Calu3 (cell line): Measurements from ENCODE around the gene NES. TPM values are rescaled to one million over a fixed set of nuclear protein-coding genes. Genes with fewer than 3 reads are reported as not detected.

ENCODE experiments used
- BruUV-seq: library from RNA; stranded (reverse); fragments of 400-500 nt; replicated peaks from 2 replicates; lab custom pipeline; 2021; lab: Mats Ljungman, UMichigan
- CTCF ChIA-PET: fragments of 300-600 bp; sonication (Branson Sonifier 250); formaldehyde crosslinking; loops from one replicate; lab custom pipeline; 2022; ENCODE audit warnings: antibody characterized with exemption; lab: Charles Lee
- DNase-seq: peaks from one replicate; pipeline ENCODE4 v3.0.0; 2022
- H3K27ac Mint-ChIP-seq: one replicate; pipeline ENCODE4 v1.8.0; 2022; ENCODE audit warnings: mixed read lengths; ENCODE audit not compliant: unreplicated experiment
- H3K27me3 Mint-ChIP-seq: one replicate; pipeline ENCODE4 v1.8.0; 2022; ENCODE audit warnings: mixed read lengths; ENCODE audit not compliant: unreplicated experiment
- H3K36me3 Mint-ChIP-seq: one replicate; pipeline ENCODE4 v1.8.0; 2022; ENCODE audit warnings: mild to moderate bottlenecking, moderate library complexity, mixed read lengths; ENCODE audit not compliant: insufficient read depth, unreplicated experiment
- H3K4me1 Mint-ChIP-seq: one replicate; pipeline ENCODE4 v1.8.0; 2022; ENCODE audit warnings: mild to moderate bottlenecking, low read depth, mixed read lengths; ENCODE audit not compliant: unreplicated experiment
- H3K4me3 Mint-ChIP-seq: one replicate; pipeline ENCODE4 v1.8.0; 2022; ENCODE audit warnings: mild to moderate bottlenecking, low read depth, moderate library complexity, mixed read lengths; ENCODE audit not compliant: unreplicated experiment
- H3K9me3 Mint-ChIP-seq: one replicate; pipeline ENCODE4 v1.8.0; 2022; ENCODE audit warnings: low read depth, mixed read lengths; ENCODE audit not compliant: unreplicated experiment
- CTCF ChIP-seq: fragments of 200-600 bp; IDR thresholded peaks from one replicate; pipeline ENCODE4 v1.8.0; 2022; ENCODE audit warnings: antibody characterized with exemption; ENCODE audit not compliant: unreplicated experiment
- intact Hi-C: fragments of 100-400 bp; cut with micrococcal nuclease; formaldehyde crosslinking; loops from one replicate; pipeline ENCODE4 v1.10.0; 2022; ENCODE audit not compliant: unreplicated experiment
- total RNA-seq: library from RNA; stranded (reverse); gene quantifications from 2 replicates; pipeline ENCODE4 v1.2.3, GENCODE V29; 2022

NES gene
- total RNA-seq, 1 experiment from 2014 or later, result 7.4 TPM

DNA sequence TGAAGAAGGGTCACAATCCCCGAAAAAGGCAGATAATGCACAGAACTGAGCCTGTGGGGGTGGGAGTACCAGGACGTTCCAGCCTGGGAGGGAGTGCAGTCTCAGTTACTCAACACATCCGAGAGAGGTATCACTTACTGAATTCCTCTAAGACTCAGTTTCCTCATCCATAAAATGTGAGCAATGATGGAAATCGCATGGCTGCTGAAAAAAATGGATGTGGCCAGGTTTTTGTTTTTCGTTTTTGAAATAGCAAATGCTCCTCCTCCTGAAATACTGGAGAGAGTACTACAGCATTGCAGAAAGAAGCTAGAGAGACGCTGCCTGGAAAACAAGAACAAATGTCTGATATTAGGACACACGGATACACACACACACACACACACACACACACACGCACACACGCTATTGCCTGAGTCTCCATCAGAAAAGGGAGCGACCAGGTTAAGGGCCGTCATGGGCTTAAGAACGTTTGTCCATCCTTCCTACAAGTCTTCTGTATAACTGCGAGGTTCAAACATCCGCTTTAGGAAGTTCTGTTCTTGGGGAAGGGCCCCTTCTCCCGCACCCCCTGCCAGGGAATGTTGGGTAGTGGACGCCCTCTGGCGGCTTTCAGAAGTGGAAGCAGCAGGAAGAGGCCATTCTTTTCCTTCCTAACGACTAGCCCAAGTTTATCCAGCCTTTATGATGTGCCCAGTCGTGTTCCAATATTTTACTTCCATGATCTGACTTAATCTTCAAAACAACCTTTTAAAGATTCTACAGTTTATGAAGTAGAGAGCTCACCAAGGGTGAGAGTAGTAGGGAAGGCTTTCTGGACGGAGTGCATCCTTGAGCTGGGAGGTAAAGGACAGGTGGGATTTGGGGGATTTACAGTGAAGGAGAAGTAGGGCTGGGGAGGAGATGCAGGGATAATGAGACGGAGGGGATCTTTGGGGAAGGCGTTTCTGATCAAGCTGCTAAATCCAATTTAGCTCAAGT, 699 bp upstream of the NES start:
- H3K36me3 Mint-ChIP-seq, result peaks cover 16% of the 10 kb centered on the region
- intact Hi-C loops, result loop anchor here (1.0 kb wide), 2 partner anchors 18 to 52 kb away; no protein-coding TSS in a partner anchor
- TF ChIP-seq CTCF, result peak; percentile 88
- no peaks in the 10 kb centered on the region for H3K9me3 Mint-ChIP-seq
- peak overlapping the region; percentile 5 for H3K27ac Mint-ChIP-seq
- H3K4me1 Mint-ChIP-seq, result peaks cover 14% of the 10 kb centered on the region
- CTCF ChIA-PET, result interaction anchor here (0.5 to 3.0 kb wide), 11 partner anchors 10 to 57 kb away, joined by 3 to 45 read pairs (median 6); no protein-coding TSS in a partner anchor
- no TSS peak for BruUV-seq
- H3K27me3 Mint-ChIP-seq, result peaks cover 71% of the 10 kb centered on the region
- peak; percentile 70 for DNase-seq
- peak overlapping the region; percentile 64 for H3K4me3 Mint-ChIP-seq

DNA sequence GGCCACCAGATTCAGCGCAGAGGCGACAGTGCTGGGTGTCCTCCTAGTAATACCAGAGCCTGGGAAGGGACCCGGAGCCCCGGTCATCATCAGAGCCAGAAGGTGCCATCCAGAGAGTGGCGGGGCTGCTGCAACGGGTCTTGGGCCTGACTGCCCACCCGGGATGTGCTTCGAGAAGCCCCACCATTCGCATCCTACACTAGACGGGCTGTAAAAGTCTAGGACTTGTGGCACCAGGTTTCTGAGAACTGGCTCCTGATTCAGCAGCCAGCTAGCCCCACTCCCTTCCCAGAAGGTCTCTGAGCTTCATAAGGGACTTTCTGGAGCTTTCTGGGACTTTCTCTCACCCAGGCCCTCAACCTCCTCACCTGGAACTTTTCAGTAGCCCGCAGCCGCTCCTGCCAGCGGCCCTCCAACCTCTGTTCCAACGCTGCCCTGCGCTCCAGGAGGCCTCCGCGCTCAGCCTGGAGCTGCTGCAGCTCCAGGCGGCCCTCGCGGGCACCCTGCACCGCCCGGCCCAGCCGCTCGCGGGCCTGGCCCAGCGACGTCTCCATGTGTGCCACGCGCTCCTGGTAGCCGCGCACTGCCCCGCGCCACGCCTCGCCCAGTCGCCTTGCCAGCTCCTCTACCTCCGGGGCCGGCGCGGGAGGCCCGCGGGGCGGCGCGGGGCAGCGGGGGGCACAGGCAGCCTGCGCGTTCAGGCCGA, 940 bp downstream of the NES start:
- peaks cover 9% of the 10 kb centered on the region for H3K9me3 Mint-ChIP-seq
- no peak overlapping the region for H3K4me3 Mint-ChIP-seq
- H3K27ac Mint-ChIP-seq, result no peak overlapping the region
- peaks cover 17% of the 10 kb centered on the region for H3K36me3 Mint-ChIP-seq
- H3K27me3 Mint-ChIP-seq, result peaks cover 78% of the 10 kb centered on the region
- no peak for DNase-seq
- TF ChIP-seq CTCF, result no peak
- intact Hi-C loops, result no loop called here
- peaks cover 14% of the 10 kb centered on the region for H3K4me1 Mint-ChIP-seq
- CTCF ChIA-PET, result interaction anchor here (0.6 to 3.0 kb wide), 9 partner anchors 11 to 1421 kb away, joined by 3 to 45 read pairs (median 5); partner anchors contain the start of gene ENTREP3
- no TSS peak for BruUV-seq

DNA sequence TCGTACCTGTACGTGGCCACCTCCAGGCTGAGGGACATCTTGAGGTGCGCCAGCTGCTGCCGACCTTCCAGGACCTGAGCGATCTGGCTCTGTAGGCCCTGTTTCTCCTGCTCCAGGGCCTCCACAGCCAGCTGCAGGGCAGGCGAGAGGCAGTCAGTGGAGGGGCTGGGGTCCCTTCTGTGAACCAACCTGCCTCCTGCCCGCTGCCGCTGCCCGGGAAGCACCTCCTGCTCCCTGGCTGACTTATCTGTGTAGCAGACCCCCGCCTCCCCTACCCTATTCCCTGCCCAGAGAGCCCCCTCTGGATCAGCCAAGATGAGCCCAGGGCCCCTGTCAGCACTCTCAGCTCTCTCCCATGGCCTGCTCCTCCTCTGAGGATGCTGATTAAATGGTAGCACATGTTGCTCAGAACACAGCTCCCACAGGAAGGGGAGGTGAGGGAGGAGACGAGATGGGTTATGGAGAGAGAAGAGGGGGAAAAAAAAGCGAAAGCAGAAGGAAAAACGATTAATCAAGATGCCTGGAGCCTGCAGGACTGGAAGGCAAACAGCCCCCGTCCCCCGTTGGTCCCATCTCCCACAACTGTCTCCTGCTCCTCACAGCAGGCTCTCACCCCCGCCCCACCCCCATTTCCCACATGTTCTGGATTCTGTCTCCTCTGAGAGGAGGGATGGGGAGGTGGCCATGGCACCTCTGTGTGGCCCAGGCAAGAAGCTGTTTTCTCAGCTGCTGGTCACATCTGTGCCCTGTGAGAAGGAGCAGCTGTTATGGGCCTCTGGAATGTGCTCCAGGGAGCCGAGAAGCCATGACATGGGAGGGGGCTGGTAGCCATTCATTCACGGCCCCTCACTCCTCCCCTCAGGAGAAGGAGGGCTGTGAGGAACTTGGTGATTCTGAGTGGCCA, 1.7 kb downstream of the NES start:
- Mint-ChIP-seq H3K4me3 (no peak overlapping the region), H3K9me3 (peaks cover 10% of the 10 kb centered on the region), H3K36me3 (peaks cover 20% of the 10 kb centered on the region), H3K27ac (peak overlapping the region; percentile 32), H3K27me3 (peaks cover 78% of the 10 kb centered on the region), H3K4me1 (peaks cover 14% of the 10 kb centered on the region)
- intact Hi-C loops, result no loop called here
- CTCF ChIA-PET, result interaction anchor here (0.7 to 3.0 kb wide), 6 partner anchors 10 to 56 kb away, joined by 3 to 45 read pairs (median 8); partner anchors contain the start of gene HAPLN2
- no TSS peak for BruUV-seq
- TF ChIP-seq CTCF, result no peak
- no peak for DNase-seq
